Measurements from ENCODE around the gene GGA3.

Gene GGA3

GRCh38 chr17:75301502-75302206 is 40.2 kb upstream of the GGA3 start:
- Histone ChIP-seq H3K27me3 (ENCODE audit: insufficient read depth, low read length) (no peaks in the 10 kb centered on the region), H3K9ac (ENCODE audit: low read length) (no peak overlapping the region), H3K4me1 (ENCODE audit: insufficient read depth, low read length, severe bottlenecking) (peaks cover 17% of the 10 kb centered on the region), H3K9me2 (ENCODE audit: low read depth, low read length) (no peaks in the 10 kb centered on the region), H3K79me2 (ENCODE audit: insufficient read depth, low read length) (no peaks in the 10 kb centered on the region), H4K20me1 (ENCODE audit: insufficient read depth, low read length) (no peaks in the 10 kb centered on the region), H3K27ac (ENCODE audit: low read depth, low read length, poor library complexity, severe bottlenecking) (no peak overlapping the region), H3K9me3 (ENCODE audit: low read length) (no peaks in the 10 kb centered on the region), H3K4me3 (ENCODE audit: low read depth, low read length, poor library complexity, severe bottlenecking) (no peak overlapping the region), H2AFZ (ENCODE audit: low read length) (no peak overlapping the region), H3K36me3 (ENCODE audit: insufficient read depth, low read length) (no peaks in the 10 kb centered on the region), H3F3A (ENCODE audit: insufficient read depth, low read length) (peaks cover 4% of the 10 kb centered on the region; the same call in 1 of the 2 replicates), H3K4me2 (ENCODE audit: low read length) (no peak overlapping the region)
- TF ChIP-seq CTCF (IDR thresholded peaks at IDR 0.05; ENCODE audit: low read length) (no peak), EZH2 (IDR thresholded peaks at IDR 0.05; ENCODE audit: borderline replicate concordance, low read length) (no peak)

GRCh38 chr17:75301049-75301448 is 39.6 kb upstream of the GGA3 start:
- Histone ChIP-seq H3K4me1 (ENCODE audit: insufficient read depth, low read length, severe bottlenecking) (peaks cover 23% of the 10 kb centered on the region), H3K9me2 (ENCODE audit: low read depth, low read length) (no peaks in the 10 kb centered on the region), H3F3A (ENCODE audit: insufficient read depth, low read length) (peaks cover 4% of the 10 kb centered on the region; the same call in 1 of the 2 replicates), H2AFZ (ENCODE audit: low read length) (no peak overlapping the region), H4K20me1 (ENCODE audit: insufficient read depth, low read length) (no peaks in the 10 kb centered on the region), H3K27ac (ENCODE audit: low read depth, low read length, poor library complexity, severe bottlenecking) (no peak overlapping the region), H3K4me3 (ENCODE audit: low read depth, low read length, poor library complexity, severe bottlenecking) (no peak overlapping the region), H3K79me2 (ENCODE audit: insufficient read depth, low read length) (no peaks in the 10 kb centered on the region), H3K4me2 (ENCODE audit: low read length) (no peak overlapping the region), H3K27me3 (ENCODE audit: insufficient read depth, low read length) (no peaks in the 10 kb centered on the region), H3K9ac (ENCODE audit: low read length) (no peak overlapping the region), H3K36me3 (ENCODE audit: insufficient read depth, low read length) (no peaks in the 10 kb centered on the region), H3K9me3 (ENCODE audit: low read length) (no peaks in the 10 kb centered on the region)
- TF ChIP-seq EZH2 (IDR thresholded peaks at IDR 0.05; ENCODE audit: borderline replicate concordance, low read length) (no peak), CTCF (IDR thresholded peaks at IDR 0.05; ENCODE audit: low read length) (no peak)

- no peaks in the 10 kb centered on the region for H3K9me2 ChIP-seq (ENCODE audit: low read depth, low read length)
- peaks cover 31% of the 10 kb centered on the region for H3K4me1 ChIP-seq (ENCODE audit: insufficient read depth, low read length, severe bottlenecking)
- H3K36me3 ChIP-seq (ENCODE audit: insufficient read depth, low read length) = no peaks in the 10 kb centered on the region
- H3K9ac ChIP-seq (ENCODE audit: low read length) = no peak overlapping the region
- no peak overlapping the region for H2AFZ ChIP-seq (ENCODE audit: low read length)
- H3K27ac ChIP-seq (ENCODE audit: low read depth, low read length, poor library complexity, severe bottlenecking) = no peak overlapping the region
- no peak overlapping the region for H3K4me3 ChIP-seq (ENCODE audit: low read depth, low read length, poor library complexity, severe bottlenecking)
- H3K27me3 ChIP-seq (ENCODE audit: insufficient read depth, low read length) = no peaks in the 10 kb centered on the region
- no peak overlapping the region for H3K4me2 ChIP-seq (ENCODE audit: low read length)
- H3K9me3 ChIP-seq (ENCODE audit: low read length) = no peaks in the 10 kb centered on the region
- no peaks in the 10 kb centered on the region for H4K20me1 ChIP-seq (ENCODE audit: insufficient read depth, low read length)
- no peak for TF ChIP-seq EZH2 (IDR thresholded peaks at IDR 0.05; ENCODE audit: borderline replicate concordance, low read length)
- peaks cover 7% of the 10 kb centered on the region; the same call in 1 of the 2 replicates for H3F3A ChIP-seq (ENCODE audit: insufficient read depth, low read length)
- H3K79me2 ChIP-seq (ENCODE audit: insufficient read depth, low read length) = no peaks in the 10 kb centered on the region
Observed at GRCh38 chr17:75300280-75300679, 38.9 kb upstream of the GGA3 start.

All from OCI-LY1 (cell line).